NCI-H2171 (cell line): ENCODE measurements around the gene CNTFR.
"Not testable (repeated sequence)": the region's sequence is repeated elsewhere in the genome, so short reads cannot be mapped to it uniquely, and the experiment has no call there.

Experiments used
- DNase-seq: peaks from one replicate; lab custom pipeline; 2025; lab: John Stamatoyannopoulos, UW

The CNTFR gene

DNA sequence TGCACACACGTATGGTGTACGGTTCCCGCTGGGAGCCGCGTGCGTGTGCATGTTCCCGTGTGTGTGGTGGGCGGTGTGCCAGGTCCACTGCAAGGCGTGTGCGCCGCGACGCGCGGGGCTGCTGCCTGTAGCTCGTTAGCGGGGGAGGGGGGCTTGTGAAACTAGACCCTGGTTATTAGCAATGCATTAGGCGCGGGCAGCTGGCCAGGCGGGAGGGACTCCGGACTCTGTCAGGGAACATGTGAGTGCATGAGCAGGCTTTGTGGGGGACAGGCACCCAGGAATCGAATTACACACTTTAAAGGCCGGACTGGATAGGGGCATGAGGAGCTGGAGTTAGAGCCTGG, 34.5 kb downstream of the CNTFR start:
- peak; percentile 23 for DNase-seq

DNA sequence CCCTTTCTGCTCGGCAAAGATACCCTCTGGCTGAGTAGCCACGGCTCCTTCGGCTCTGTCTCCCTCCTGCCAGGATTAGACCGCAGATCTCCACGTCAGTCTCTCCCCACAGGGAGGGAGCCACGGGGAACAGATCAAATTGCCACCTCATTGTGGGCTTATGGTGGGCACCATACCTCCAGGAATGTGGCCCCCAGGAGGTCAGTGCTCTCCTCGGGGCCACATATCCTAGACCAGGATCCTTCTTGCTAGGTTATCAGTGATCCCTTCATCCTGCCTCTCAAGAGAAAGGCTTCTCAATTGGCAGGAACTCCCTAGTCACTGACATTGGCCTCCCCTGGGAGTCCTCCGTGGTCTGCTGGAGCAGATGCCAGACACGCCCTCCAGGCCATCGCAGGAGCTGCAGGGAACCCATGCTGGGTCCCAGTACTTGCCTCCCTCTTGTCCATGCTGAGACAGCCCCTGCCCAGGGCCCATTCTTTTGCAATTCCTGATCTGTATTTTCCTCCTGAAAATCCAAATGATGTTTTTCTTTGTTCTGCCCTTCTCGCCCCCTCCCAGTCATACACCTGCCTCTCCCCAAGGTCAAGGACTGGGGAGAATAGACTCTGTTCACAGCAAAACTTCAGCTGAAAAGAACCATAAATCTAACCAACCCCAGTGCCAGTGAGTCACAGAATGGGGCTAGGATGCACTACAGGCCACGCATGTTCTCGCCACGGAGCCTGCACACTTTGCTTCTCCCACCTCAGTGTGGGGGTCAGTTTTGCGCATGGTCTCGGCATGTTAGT, 35.1 kb downstream of the CNTFR start:
- peak; percentile 74 for DNase-seq

DNA sequence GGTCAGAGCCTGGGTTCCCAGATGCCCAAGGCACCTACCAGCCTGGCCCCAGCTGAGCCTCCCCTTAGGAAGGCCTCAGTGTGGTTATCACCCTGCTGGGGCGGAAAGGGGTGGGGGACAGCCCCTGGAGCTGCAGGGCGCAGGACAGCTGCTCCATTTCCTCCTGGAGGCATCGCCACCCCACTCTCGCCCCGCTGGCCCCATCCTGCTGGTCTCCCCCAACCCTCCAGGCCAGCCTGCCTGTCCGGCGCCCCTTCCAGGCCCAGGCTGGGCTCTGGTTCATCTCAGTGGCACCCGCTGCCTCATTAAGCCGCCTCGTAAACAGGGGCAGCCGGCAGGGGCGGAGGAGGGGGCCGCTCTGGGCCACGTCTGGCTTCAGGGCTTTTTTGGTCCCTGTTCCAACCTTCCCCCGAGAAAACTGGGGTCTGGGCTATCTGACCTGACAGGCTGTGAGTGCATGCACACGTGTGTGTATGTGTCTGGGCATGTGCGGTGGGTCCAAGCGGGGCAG, 36.0 kb downstream of the CNTFR start:
- no peak for DNase-seq

- no peak for DNase-seq
These were observed 36.5 kb downstream of the CNTFR start for GRCh38 chr9:34552986-34553385.

DNA sequence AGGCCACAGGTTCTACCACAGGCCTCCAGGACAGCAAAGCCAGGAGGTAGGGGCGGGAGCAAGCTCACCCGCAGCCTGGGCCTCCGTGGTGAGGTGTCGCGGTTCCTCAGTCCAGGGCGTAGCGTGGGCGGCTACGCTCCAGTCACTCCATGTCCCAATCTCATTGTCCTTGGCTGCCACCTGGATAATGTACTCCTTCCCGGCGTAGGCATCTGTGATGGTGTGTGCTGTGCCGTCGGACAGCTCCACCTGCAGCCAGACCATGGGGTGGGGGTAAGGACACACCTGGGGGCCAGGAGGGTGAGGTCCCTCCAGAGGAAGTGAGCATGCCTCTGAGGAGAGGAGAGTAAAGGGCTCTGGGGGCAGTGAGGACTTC, 36.9 kb downstream of the CNTFR start:
- DNase-seq, result no peak

GRCh38 chr9:34551751-34552605, 37.5 kb downstream of the CNTFR start:
- no peak for DNase-seq

GRCh38 chr9:34550681-34551270, 38.7 kb downstream of the CNTFR start:
- no peak for DNase-seq

GRCh38 chr9:34550016-34550680, 39.4 kb downstream of the CNTFR start:
- no peak for DNase-seq

DNA sequence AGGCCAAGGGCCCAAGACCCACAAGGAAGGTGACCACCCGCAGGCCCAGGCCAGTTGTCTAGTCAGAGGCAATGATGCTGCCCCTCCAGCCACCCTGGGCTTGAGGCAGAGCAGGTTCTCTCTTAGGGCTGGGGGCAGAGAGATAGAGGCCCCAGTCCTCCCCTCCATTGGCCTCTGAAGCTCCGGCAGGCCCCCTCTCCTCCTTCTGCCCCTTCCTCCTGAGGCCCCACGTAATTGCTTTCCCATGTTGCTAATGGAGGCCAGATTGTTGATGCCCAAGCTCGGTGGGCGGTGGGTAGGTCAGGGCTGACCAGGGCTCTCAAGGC, 40.2 kb downstream of the CNTFR start:
- no peak for DNase-seq

- DNase-seq, result peak; percentile 20
These were observed 41.4 kb downstream of the CNTFR start for GRCh38 chr9:34547960-34548611.

DNA sequence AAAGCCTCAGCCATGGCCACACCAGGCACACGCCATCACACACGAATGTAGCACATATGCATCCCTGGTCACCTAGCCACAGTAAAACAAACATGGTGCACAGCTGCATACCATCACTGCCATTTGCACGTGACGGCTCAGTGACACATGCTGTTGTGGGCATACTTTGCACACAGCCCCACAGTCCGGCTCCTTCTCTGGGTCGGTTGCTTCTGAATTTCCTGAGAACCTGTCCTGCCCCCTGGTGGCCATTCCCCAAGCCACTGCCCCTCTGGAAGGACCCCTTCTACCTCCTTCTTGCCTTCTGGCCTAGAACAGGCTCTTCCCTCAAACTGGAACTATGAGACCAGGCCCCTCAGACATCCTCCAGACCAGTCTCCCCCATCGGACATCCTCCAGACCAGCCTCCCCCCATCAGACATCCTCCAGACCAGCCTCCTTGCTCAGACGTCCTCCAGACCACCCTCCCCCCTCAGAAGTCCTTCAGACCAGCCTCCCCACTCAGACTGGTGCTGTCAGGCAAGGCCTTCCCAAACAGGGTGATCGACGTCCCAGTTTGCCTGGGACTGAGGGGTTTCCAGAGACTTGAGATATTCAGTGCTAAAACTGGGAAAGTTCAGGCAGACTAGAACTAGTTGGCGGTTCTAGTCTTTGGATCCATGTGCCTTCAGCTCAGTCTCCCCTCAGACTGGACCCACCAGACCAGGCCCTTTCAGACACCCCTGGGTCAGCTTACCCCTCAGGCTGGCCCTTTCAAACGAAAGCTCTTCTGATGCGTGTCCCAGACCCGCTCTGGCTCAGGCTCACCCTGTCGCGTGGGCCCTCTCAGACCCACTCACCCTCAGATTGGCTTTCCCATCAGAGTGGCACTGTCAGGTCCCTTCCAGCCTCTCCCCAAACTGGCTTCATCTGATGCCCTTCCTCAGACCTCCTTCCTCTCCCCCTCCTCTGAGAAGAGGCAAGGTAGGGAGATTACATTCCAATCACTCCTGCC, 42.4 kb downstream of the CNTFR start:
- DNase-seq, result no peak

DNA sequence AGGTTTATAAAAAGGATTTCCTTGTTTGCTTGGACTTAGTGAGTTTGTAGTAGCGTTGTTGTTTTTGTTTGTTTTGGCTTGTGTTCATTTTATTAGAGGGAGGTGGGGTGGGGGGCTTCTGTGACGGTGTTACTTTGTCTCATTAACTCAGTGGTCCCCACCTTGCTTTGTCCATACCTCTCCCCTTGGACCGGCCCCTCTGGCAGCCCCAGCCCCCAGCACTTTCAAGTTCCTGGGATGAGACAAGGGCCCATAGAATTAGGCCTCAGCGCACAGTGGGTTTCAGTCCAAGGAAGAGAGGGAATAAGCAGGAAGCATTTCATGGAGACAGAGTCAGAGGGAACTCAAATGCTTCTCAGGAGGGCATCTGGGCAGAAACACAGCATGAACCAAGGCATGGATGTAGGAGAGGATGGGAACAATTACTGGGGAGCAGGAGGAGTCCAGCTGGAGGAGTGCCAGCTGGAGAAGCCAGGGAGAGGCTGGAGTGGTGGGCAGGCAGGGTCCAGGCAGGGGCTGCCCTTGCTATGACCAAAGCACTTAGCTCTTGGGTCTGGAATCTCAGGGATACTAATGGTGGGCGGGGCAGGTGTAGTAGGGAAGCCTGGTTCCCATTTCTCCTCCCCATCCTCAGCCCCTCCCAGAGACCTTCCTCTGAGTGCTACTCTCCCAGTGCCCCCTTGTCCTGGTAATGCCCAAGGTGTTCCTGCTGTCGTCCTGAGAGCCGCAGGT, 43.3 kb downstream of the CNTFR start:
- DNase-seq, result no peak

DNA sequence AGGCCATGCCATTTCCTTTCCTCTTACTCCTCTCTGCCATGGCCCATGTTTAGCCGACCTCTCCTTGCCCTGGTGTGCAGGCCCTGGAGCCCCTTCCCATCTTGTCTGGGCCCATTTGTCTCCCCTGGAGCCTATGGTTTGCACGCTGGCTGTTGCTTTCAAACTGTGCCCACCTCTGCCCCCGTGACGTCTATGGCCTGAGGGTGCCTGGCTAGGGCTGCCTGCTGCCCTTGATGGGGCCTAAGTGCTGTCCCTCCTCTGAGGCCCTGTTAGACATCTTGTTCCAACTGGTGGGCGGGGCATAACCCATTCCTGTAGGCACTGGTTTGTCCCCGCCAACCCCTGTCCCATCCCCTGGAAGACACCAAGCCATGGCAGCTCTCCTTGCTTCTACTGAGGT, 44.0 kb downstream of the CNTFR start:
- DNase-seq, result no peak

DNA sequence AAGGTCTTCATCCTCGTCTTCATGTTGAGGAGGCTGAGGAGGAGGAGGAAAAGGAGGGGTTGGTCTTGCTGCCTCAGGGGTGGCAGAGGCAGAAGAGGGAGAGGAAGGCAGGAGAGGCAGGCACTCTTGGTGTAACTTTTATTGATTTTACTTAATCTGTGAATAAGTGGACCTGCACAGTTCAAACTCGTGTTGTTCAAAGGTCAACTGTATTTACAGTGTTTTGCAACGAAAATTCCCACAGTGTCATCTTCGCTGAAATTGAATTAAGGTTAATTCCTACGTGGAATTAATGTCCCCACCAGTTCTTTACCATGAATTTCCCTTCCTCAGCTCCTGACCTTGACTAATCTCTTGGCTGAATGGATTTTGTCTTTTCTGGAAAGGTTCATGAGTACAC, 45.5 kb downstream of the CNTFR start:
- DNase-seq, result no peak

- no peak for DNase-seq
These were observed 48.0 kb downstream of the CNTFR start for GRCh38 chr9:34541540-34541939.

- no peak for DNase-seq
These were observed 48.7 kb downstream of the CNTFR start for GRCh38 chr9:34540827-34541226.

DNA sequence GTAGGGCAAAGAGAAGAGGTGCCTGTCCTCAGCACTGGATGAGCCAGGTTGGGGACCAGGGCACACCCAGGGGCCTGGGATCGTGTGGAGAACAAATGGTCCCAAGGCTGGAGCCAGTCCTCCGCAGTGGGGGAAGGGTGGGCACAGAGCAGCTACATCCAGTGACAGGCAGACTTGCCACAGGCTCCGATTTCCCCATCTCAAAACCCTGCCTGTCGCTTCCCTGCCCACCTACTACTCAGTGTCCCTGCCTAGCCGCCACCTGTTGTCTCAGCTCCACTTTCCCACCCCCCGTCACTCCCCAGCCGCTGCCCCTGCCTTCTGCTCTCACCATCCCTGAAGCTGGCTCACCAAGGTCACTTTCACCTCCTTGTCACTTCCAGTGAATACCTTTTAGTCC, 52.8 kb downstream of the CNTFR start:
- no peak for DNase-seq

DNA sequence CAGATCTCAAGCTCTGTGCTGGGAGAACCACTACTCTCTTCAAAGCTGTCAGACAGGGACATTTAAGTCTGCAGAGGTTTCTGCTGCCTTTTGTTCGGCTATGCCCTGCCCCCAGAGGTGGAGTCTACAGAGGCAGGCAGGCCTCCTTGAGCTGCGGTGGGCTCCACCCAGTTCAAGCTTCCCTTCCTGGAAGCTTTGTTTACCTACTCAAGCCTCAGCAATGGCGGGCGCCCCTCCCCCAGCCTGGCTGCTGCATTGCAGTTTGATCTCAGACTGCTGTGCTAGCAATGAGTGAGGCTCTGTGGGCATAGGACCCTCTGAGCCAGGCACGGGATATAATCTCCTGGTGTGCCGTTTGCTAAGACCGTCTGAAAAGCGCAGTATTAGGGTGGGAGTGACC, 57.5 kb downstream of the CNTFR start:
- DNase-seq, result not testable (repeated sequence)

DNA sequence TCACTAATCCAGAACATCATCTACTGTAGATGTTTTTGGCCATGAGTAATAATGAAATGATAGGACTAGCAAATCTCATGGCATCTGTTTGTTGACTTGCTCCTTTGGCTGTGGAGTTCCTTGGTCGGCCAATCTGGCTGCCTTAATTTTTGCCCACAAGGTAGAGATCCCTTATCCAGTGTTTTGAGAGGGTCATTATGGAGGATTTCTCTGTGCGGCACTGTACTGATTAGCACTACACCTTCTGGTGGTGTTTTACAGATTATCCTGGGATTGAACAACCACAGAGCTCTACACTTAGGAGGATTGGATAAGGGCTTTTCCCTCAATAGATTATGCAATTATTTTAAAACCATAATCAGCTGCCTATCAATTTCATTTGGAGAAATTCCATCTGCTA, 63.5 kb downstream of the CNTFR start:
- DNase-seq, result no peak

GRCh38 chr9:34524349-34524748, 65.2 kb downstream of the CNTFR start:
- no peak for DNase-seq
